NB4 (cell line): Measurements from ENCODE around the gene YPEL2.

Experiments
- CTCF ChIP-seq: IDR thresholded peaks from one replicate; pipeline ENCODE4 v1.5.1; 2012; ENCODE audit warnings: low read depth, low read length
- MAX ChIP-seq: IDR thresholded peaks from 2 replicates; pipeline ENCODE4 v1.6.1; 2011; ENCODE audit warnings: low read depth, low read length
- MYC ChIP-seq: IDR thresholded peaks from 2 replicates; pipeline ENCODE4 v1.6.1; 2011; ENCODE audit warnings: low read depth, low read length
- POLR2A ChIP-seq: IDR thresholded peaks from 2 replicates; pipeline ENCODE4 v1.6.1; 2011; ENCODE audit warnings: mild to moderate bottlenecking; ENCODE audit not compliant: insufficient read length; ENCODE audit errors: extremely low read depth

DNA sequence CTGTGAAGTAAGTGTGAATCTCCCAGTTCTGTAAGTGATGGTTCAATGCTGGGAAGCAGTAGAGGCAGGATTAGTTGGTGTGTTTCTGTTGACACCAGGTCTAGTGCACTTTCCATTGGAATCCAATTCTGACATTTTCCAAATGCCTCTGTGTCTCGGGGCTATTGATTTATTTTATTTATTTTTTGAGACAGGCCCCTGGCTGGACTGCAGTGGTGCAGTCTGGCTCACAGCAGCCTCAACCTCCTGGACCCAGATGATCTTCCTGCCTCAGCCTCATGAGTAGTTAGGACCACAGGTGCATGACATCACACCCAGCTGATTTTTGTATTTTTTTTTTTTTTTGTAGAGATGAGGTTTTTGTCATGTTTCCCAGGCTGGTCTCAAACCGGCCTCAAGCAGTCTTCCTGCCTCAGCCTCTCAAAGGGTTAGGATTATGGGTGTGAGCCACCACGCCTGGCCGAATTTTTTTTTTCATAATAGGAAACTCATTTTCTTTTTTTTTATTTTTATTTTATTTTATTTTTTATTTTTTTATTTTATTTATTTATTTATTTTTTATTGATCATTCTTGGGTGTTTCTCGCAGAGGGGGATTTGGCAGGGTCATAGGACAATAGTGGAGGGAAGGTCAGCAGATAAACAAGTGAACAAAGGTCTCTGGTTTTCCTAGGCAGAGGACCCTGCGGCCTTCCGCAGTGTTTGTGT lies 61.7 kb downstream of the YPEL2 start:
- no peak for TF ChIP-seq CTCF
- no peak for TF ChIP-seq POLR2A
- no peak for TF ChIP-seq MAX
- no peak for TF ChIP-seq MYC
